IMR-90 (cell line): ENCODE results near the gene TANK. TPM values are rescaled to one million over a fixed set of nuclear protein-coding genes. Genes with fewer than 3 reads are reported as not detected.

ENCODE experiments used
- ATAC-seq: fragments of 200-7000 bp; cut with Tn5 transposase; 2 replicates; pipeline ENCODE4 v1.9.1; 2020; ENCODE audit warnings: low read depth, mild to moderate bottlenecking, moderate library complexity
- BruUV-seq: library from RNA; stranded (reverse); fragments of 400-500 nt; replicated peaks from 2 replicates; lab custom pipeline; 2021; lab: Mats Ljungman, UMichigan
- CTCF ChIA-PET: fragments of 300-600 bp; formaldehyde crosslinking; extraction: SDS; loops from one replicate; lab custom pipeline; 2021; ENCODE audit warnings: antibody characterized with exemption; lab: Yijun Ruan, JAX
- POLR2A ChIA-PET: fragments of 300-600 bp; sonication (Branson Sonifier 250); formaldehyde crosslinking; loops from one replicate; lab custom pipeline; 2022; ENCODE audit warnings: antibody characterized with exemption; ENCODE audit not compliant: unreplicated experiment; lab: Charles Lee
- DNase-seq: peaks from one replicate; pipeline ENCODE4 v3.0.0; 2013
- H2AFZ ChIP-seq: replicated peaks from 2 replicates; pipeline ENCODE3; 2013; ENCODE audit warnings: low read length, mild to moderate bottlenecking; ENCODE audit not compliant: poor library complexity
- H2AK5ac ChIP-seq: 2 replicates; pipeline ENCODE4 v1.6.1; 2013; ENCODE audit warnings: low read depth, low read length, inconsistent platforms
- H2AK9ac ChIP-seq: replicated peaks from 2 replicates; pipeline ENCODE3; 2013; ENCODE audit warnings: mild to moderate bottlenecking, low read depth, low read length, moderate library complexity; ENCODE audit not compliant: poor library complexity
- H2BK120ac ChIP-seq: 2 replicates; pipeline ENCODE4 v1.6.1; 2013; ENCODE audit warnings: low read depth, low read length, inconsistent platforms
- H2BK15ac ChIP-seq: 3 replicates; pipeline ENCODE4 v1.6.1; 2013; ENCODE audit warnings: low read depth, low read length, inconsistent platforms
- H2BK20ac ChIP-seq: 2 replicates; pipeline ENCODE4 v1.6.1; 2013; ENCODE audit warnings: low read depth, mild to moderate bottlenecking, inconsistent platforms, low read length, moderate library complexity
- H2BK5ac ChIP-seq: 2 replicates; pipeline ENCODE4 v1.6.1; 2013; ENCODE audit warnings: mild to moderate bottlenecking, low read depth, low read length, inconsistent platforms; ENCODE audit not compliant: poor library complexity, severe bottlenecking
- H3K14ac ChIP-seq: replicated peaks from 2 replicates; pipeline ENCODE4 v1.6.1; 2013; ENCODE audit warnings: low read depth, low read length, inconsistent platforms
- H3K18ac ChIP-seq: 2 replicates; pipeline ENCODE4 v1.6.1; 2013; ENCODE audit warnings: low read depth, low read length, control low read depth
- H3K23ac ChIP-seq: 2 replicates; pipeline ENCODE4 v1.6.1; 2013; ENCODE audit warnings: low read depth, low read length, inconsistent platforms
- H3K27ac ChIP-seq: 2 replicates; pipeline ENCODE4 v1.5.1; 2013; ENCODE audit warnings: mild to moderate bottlenecking, control low read depth, low read length; ENCODE audit not compliant: insufficient read depth
- H3K27me3 ChIP-seq: 2 replicates; pipeline ENCODE4 v1.6.1; 2013; ENCODE audit warnings: low read length; ENCODE audit not compliant: control insufficient read depth, insufficient read depth
- H3K36me3 ChIP-seq: 2 replicates; pipeline ENCODE4 v1.6.1; 2013; ENCODE audit warnings: low read length, mixed read lengths; ENCODE audit not compliant: control insufficient read depth, insufficient read depth
- H3K4ac ChIP-seq: 2 replicates; pipeline ENCODE4 v1.6.1; 2013; ENCODE audit warnings: low read depth, low read length, inconsistent platforms
- H3K4me1 ChIP-seq: 2 replicates; pipeline ENCODE4 v1.6.1; 2013; ENCODE audit warnings: low read length, mixed read lengths; ENCODE audit not compliant: control insufficient read depth, insufficient read depth
- H3K4me2 ChIP-seq: 2 replicates; pipeline ENCODE4 v1.6.1; 2013; ENCODE audit warnings: low read depth, mild to moderate bottlenecking, control low read depth, low read length, moderate library complexity
- H3K4me3 ChIP-seq: 2 replicates; pipeline ENCODE4 v1.5.1; 2013; ENCODE audit warnings: low read depth, mild to moderate bottlenecking, control low read depth, low read length, moderate library complexity; ENCODE audit not compliant: insufficient read depth
- H3K56ac ChIP-seq: 2 replicates; pipeline ENCODE4 v1.6.1; 2013; ENCODE audit warnings: low read length, inconsistent platforms; ENCODE audit not compliant: insufficient read depth; ENCODE audit errors: extremely low read depth
- H3K79me1 ChIP-seq, 2 experiments: 2 replicates each; pipeline ENCODE4 v1.6.1; 2013; ENCODE audit warnings: low read length in 2 of 2, inconsistent platforms in 1 of 2, low read depth in 1 of 2
- H3K9ac ChIP-seq: 2 replicates; pipeline ENCODE4 v1.6.1; 2013; ENCODE audit warnings: low read depth, low read length, control low read depth
- H3K9me1 ChIP-seq: 2 replicates; pipeline ENCODE4 v1.6.1; 2013; ENCODE audit warnings: low read length, inconsistent platforms; ENCODE audit not compliant: insufficient read depth
- H3K9me3 ChIP-seq: 2 replicates; pipeline ENCODE4 v1.6.1; 2013; ENCODE audit warnings: low read length; ENCODE audit not compliant: control insufficient read depth, insufficient read depth
- H4K20me1 ChIP-seq: 2 replicates; pipeline ENCODE4 v1.6.1; 2013; ENCODE audit warnings: low read length, inconsistent platforms; ENCODE audit not compliant: insufficient read depth
- H4K5ac ChIP-seq: 2 replicates; pipeline ENCODE4 v1.6.1; 2013; ENCODE audit warnings: mild to moderate bottlenecking, low read depth, low read length, control low read depth
- H4K8ac ChIP-seq, 2 experiments: 2 replicates each; pipeline ENCODE4 v1.6.1; 2013; ENCODE audit warnings: low read depth in 2 of 2, low read length in 2 of 2, control low read depth in 1 of 2, inconsistent platforms in 1 of 2
- H4K91ac ChIP-seq: 2 replicates; pipeline ENCODE4 v1.6.1; 2013; ENCODE audit warnings: low read depth, low read length, inconsistent platforms; ENCODE audit not compliant: insufficient read depth
- MAFK ChIP-seq: IDR thresholded peaks from 2 replicates; pipeline ENCODE4 v1.6.1; 2012; ENCODE audit warnings: low read depth, low read length, improper control_type of control experiment
- POLR2A ChIP-seq: IDR thresholded peaks from 2 replicates; pipeline ENCODE4 v1.6.1; 2012; ENCODE audit warnings: mild to moderate bottlenecking, low read depth, low read length
- WGBS, 2 experiments: methylation state at CpG; one replicate each; pipeline versions ENCODE4 v1.1.5 to v1.1.7; 2013; ENCODE audit warnings: missing lambda C conversion rate in 2 of 2; ENCODE audit not compliant: insufficient read length in 1 of 2; ENCODE audit errors: extremely low coverage in 2 of 2; 5-methylcytosine and 5-hydroxymethylcytosine counted together
- dilution Hi-C: fragments of 300-500 bp; cut with HindIII; formaldehyde crosslinking; loops from one replicate; pipeline ENCODE4 v1.14.3; 2018; ENCODE audit warnings: low sequenced_read_pairs; ENCODE audit not compliant: unreplicated experiment
- in situ Hi-C: fragments of 300-500 bp; cut with MboI; formaldehyde crosslinking; loops from 3 replicates; pipeline ENCODE4 v1.14.3; 2019; ENCODE audit warnings: low sequenced_read_pairs, inconsistent platforms, mixed read lengths
- intact Hi-C: fragments of 100-400 bp; cut with micrococcal nuclease; formaldehyde crosslinking; loops from 2 replicates; pipeline ENCODE4 v1.10.0; 2022
- polyA plus RNA-seq, 3 experiments: library from polyadenylated mRNA; depleted of rRNA; stranded (reverse); fragments of >200 nt; gene quantifications; 2 replicates each; pipeline ENCODE4 v1.2.3, GENCODE V29; 2012; ENCODE audit warnings: low replicate concordance in 1 of 3
- total RNA-seq: library from RNA; depleted of rRNA; stranded (reverse); fragments of >200 nt; gene quantifications from 2 replicates; pipeline ENCODE4 v1.2.3, GENCODE V29; 2012

Gene TANK
- total and polyA plus RNA-seq, 2 of the 4 experiments (the other 2 are of a cell fraction), result 25.4 to 41.9 TPM

DNA sequence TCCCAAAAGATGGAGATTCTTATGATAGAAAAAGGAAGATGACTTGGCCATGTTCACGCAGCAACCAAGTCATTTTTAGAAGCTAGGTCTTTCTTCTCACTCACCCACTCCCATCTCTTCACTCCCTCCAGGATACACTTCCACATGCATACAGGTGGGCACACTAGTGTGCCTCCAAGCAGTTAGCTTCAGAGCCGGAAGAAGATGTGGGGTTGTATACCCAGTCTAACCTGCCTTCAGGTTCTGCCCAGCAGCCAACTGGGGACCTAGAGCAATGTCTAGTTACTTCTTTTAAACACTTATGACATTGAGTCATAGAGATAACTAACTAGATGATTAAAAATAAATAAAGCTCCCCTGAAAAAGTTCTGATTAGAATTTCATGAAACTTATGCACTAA, 21.8 kb upstream of the TANK start:
- Histone ChIP-seq H2BK20ac (no peak overlapping the region), H3K27me3 (no peaks in the 10 kb centered on the region), H2AFZ (peak overlapping the region; percentile 16), H2BK5ac (no peak overlapping the region), H4K20me1 (no peaks in the 10 kb centered on the region), H3K56ac (no peak overlapping the region), H4K91ac (no peak overlapping the region), H3K9me1 (no peaks in the 10 kb centered on the region), H3K9me3 (no peaks in the 10 kb centered on the region), H3K4me1 (peaks cover 9% of the 10 kb centered on the region), H4K5ac (0 out of 2 replicates have a peak overlapping the region, but pooled peaks have one; percentile 23), H3K4me3 (no peak overlapping the region), H2BK120ac (no peak overlapping the region), H3K4ac (no peak overlapping the region), H3K23ac (no peak overlapping the region), H3K79me1 (no peaks in the 10 kb centered on the region), H3K4me2 (peak overlapping the region; percentile 40; the same call in 1 of the 2 replicates), H3K18ac (peak overlapping the region; percentile 52; the same call in 1 of the 2 replicates), H3K9ac (no peak overlapping the region), H2BK15ac (no peak overlapping the region), H4K8ac (no peak overlapping the region), H2AK9ac (no peak overlapping the region), H3K36me3 (no peaks in the 10 kb centered on the region), H3K14ac (no peak overlapping the region), H3K27ac (no peak overlapping the region), H2AK5ac (no peak overlapping the region)
- no TSS peak for BruUV-seq
- POLR2A ChIA-PET, result no interaction called here
- dilution Hi-C loops, result no loop called here
- no peak for ATAC-seq
- WGBS, 2 experiments, result no CpG with 5 or more reads among the region's 2 CpGs
- CTCF ChIA-PET, result interaction anchor here (0.5 to 0.6 kb wide), 2 partner anchors 144 to 417 kb away, joined by 3 read pairs; no protein-coding TSS in a partner anchor
- intact Hi-C loops, result no loop called here
- TF ChIP-seq MAFK, result no peak
- TF ChIP-seq POLR2A, result no peak
- no peak for DNase-seq
- in situ Hi-C loops, result no loop called here
